Measurements from ENCODE around the gene FNDC3B.

DNA sequence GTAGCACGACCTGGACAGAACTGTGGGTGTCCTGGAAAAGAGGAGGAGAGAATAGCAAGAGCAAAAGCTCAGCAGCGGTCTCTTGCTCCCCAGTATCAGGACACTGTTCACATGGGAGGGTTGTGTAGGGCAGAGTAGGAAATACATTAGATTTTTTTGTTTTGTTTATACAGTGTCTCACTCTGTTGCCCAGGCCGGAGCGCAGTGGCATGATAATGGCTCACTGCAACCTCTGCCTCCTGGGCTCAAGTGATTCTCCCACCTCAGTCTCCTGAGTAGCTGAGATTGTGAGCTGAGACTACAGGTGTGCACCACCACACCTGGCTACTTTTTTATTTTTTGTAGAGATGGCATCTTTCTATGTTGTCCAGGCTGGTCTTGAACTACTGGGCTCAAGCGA, 53.3 kb downstream of the FNDC3B start:
- TF ChIP-seq POLR2A (IDR thresholded peaks at IDR 0.05) (no peak), EP300 (IDR thresholded peaks at IDR 0.05) (no peak)
- TF ChIP-seq, protein P1, sequence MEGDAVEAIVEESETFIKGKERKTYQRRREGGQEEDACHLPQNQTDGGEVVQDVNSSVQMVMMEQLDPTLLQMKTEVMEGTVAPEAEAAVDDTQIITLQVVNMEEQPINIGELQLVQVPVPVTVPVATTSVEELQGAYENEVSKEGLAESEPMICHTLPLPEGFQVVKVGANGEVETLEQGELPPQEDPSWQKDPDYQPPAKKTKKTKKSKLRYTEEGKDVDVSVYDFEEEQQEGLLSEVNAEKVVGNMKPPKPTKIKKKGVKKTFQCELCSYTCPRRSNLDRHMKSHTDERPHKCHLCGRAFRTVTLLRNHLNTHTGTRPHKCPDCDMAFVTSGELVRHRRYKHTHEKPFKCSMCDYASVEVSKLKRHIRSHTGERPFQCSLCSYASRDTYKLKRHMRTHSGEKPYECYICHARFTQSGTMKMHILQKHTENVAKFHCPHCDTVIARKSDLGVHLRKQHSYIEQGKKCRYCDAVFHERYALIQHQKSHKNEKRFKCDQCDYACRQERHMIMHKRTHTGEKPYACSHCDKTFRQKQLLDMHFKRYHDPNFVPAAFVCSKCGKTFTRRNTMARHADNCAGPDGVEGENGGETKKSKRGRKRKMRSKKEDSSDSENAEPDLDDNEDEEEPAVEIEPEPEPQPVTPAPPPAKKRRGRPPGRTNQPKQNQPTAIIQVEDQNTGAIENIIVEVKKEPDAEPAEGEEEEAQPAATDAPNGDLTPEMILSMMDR (IDR thresholded peaks at IDR 0.05) = no peak

All from suprapubic skin (tissue), 3 donors.